HUES48 (cell line): ENCODE results near the gene BLTP1.

Experiments used
- H3K27ac ChIP-seq: one replicate; pipeline ENCODE4 v1.7.0; 2013; ENCODE audit warnings: low read depth, low read length, inconsistent platforms
- H3K27me3 ChIP-seq: 2 replicates; pipeline ENCODE4 v1.6.1; 2013; ENCODE audit warnings: mild to moderate bottlenecking, low read length; ENCODE audit not compliant: control insufficient read depth, insufficient read depth
- H3K36me3 ChIP-seq: 2 replicates; pipeline ENCODE4 v1.6.1; 2013; ENCODE audit warnings: low read length; ENCODE audit not compliant: control insufficient read depth, insufficient read depth
- H3K4me1 ChIP-seq: 2 replicates; pipeline ENCODE4 v1.6.1; 2013; ENCODE audit warnings: mild to moderate bottlenecking, low read length; ENCODE audit not compliant: control insufficient read depth, insufficient read depth
- H3K4me3 ChIP-seq: 2 replicates; pipeline ENCODE4 v1.5.1; 2013; ENCODE audit warnings: mild to moderate bottlenecking, low read depth, low read length
- H3K9ac ChIP-seq: 2 replicates; pipeline ENCODE4 v1.6.1; 2013; ENCODE audit warnings: mild to moderate bottlenecking, low read depth, low read length, moderate library complexity
- H3K9me3 ChIP-seq: 2 replicates; pipeline ENCODE4 v1.6.1; 2013; ENCODE audit warnings: low read length; ENCODE audit not compliant: control insufficient read depth, insufficient read depth

BLTP1 gene

DNA sequence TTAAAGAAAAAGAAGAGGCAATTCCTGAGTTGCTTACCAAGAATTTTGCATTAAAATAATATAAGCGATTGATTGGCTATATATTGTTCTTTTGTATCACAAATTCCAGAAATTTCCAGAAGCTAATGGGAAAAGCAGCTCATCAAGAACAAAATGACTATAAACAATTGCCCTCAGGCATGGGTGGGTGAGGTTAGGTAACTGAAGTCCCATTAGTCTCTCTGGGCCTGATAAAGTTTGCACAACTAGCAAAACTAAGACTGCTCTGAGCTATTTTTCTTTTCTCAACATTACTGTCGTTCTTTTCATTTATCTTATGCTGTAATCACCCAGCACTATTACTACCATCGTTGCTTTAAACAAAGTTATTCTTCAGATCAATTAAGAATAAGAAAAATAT lies 19.2 kb upstream of the BLTP1 start:
- Histone ChIP-seq H3K9ac (no peak overlapping the region), H3K9me3 (no peaks in the 10 kb centered on the region), H3K4me3 (no peak overlapping the region), H3K27me3 (no peaks in the 10 kb centered on the region), H3K27ac (no peak overlapping the region), H3K4me1 (no peaks in the 10 kb centered on the region), H3K36me3 (no peaks in the 10 kb centered on the region)

DNA sequence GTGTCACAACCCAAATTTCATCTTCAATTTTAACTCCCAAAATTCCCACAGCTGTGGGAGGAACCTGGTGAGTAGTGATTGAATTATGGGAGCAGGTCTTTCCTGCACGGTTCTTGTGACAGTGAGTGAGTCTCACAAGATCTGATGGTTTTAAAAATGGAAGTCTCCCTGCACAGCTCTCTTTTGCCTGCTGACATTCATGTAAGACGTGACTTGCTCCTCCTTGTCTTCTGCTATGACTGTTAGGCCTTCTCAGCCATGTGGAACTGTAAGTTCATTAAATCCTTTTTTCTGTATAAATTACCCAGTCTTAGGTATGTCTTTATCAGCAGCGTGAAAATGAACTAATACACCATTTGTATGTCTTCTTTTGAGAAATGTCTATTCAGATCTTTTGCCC lies 13.0 kb upstream of the BLTP1 start:
- H3K9me3 ChIP-seq = no peaks in the 10 kb centered on the region
- H3K4me3 ChIP-seq = no peak overlapping the region
- H3K9ac ChIP-seq = no peak overlapping the region
- no peaks in the 10 kb centered on the region for H3K4me1 ChIP-seq
- H3K36me3 ChIP-seq = no peaks in the 10 kb centered on the region
- H3K27ac ChIP-seq = no peak overlapping the region
- no peaks in the 10 kb centered on the region for H3K27me3 ChIP-seq

DNA sequence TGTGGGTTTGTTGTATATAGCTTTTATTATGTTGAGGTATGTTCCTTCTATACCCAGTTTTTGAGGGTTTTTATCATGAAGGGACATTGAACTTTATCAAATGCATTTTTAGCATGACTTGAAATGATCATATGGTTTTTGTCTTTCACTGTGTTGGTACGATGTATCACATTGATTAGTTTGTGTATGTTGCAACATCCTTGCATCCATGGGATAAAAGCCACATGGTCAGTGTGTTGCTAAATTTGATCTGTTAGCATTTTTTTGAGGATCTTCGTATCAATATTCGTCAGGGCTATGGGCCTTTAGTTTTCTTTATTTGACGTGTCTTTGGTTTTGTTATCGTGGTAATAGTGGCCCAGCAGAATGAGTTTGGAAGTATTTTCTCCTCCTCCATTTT lies 11.3 kb upstream of the BLTP1 start:
- Histone ChIP-seq H3K9ac (no peak overlapping the region), H3K27me3 (no peaks in the 10 kb centered on the region), H3K9me3 (no peaks in the 10 kb centered on the region), H3K4me1 (no peaks in the 10 kb centered on the region), H3K4me3 (no peak overlapping the region), H3K36me3 (no peaks in the 10 kb centered on the region), H3K27ac (no peak overlapping the region)

DNA sequence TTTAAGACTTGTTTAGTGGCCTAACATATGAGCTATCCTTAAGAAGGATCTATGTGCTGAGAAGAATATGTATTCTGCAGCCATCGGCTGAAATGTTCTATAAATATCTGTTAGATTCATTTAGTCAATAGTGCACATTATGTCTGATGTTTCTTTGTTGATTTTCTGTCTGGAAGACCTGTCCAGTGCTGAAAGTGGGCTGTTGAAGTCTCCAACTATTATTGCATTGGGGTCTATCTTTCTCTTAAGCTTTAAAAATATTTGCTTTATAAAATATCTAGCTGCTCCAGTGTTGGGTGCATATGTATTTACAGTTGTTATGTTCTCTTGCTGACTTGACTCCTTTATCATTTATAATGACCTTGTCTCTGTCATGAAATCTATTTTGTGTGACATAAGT lies 9.4 kb upstream of the BLTP1 start:
- H3K9me3 ChIP-seq = no peaks in the 10 kb centered on the region
- H3K36me3 ChIP-seq = no peaks in the 10 kb centered on the region
- no peak overlapping the region for H3K9ac ChIP-seq
- H3K27ac ChIP-seq = no peak overlapping the region
- H3K4me1 ChIP-seq = no peaks in the 10 kb centered on the region
- H3K27me3 ChIP-seq = no peaks in the 10 kb centered on the region
- no peak overlapping the region for H3K4me3 ChIP-seq

DNA sequence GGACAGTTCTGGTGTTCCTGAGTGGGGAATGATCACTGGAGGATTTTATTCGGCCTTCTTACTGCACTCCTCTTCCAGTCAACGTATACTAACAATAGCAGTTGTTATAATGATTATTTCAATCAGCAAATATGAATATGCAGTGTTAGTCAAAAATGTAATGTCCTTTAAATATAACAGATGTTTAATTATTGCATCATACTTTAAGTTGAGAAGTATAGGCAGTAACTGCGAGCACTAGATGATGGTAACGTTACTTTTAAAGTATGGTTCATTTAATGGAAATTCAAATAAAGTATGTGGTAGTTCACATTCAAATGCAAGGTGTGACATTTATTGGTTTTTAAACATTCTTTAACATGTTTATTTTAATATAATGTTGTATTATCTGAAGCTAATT lies 5.5 kb upstream of the BLTP1 start:
- no peaks in the 10 kb centered on the region for H3K27me3 ChIP-seq
- no peak overlapping the region for H3K9ac ChIP-seq
- H3K4me3 ChIP-seq = no peak overlapping the region
- H3K9me3 ChIP-seq = no peaks in the 10 kb centered on the region
- H3K4me1 ChIP-seq = peaks cover 5% of the 10 kb centered on the region; the same call in 1 of the 2 replicates
- H3K27ac ChIP-seq = no peak overlapping the region
- no peaks in the 10 kb centered on the region for H3K36me3 ChIP-seq

DNA sequence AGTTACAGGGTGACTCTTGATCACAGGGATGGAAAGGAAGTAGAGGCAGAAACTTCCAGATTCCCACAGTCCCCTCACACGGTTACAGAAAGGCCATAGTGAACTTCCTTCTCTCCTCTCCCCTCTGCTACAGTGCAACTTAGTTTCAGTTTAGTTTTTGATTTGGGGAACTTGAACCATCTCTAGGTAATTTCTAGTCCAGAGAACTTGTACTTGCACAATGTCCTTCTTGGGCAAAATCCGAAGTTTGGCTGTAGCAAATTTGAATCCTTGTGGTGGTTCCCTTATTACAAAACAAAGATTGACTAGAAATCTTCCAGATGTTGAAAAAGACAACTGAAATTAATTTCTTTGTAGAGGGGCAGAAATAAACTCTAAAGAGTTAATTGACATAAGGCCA lies 1.2 kb upstream of the BLTP1 start:
- Histone ChIP-seq H3K36me3 (peaks cover 11% of the 10 kb centered on the region), H3K27ac (no peak overlapping the region), H3K9ac (no peak overlapping the region), H3K4me1 (peaks cover 5% of the 10 kb centered on the region; the same call in 1 of the 2 replicates), H3K9me3 (no peaks in the 10 kb centered on the region), H3K4me3 (no peak overlapping the region), H3K27me3 (no peaks in the 10 kb centered on the region)

GRCh38 chr4:122152711-122153226 lies 638 bp downstream of the BLTP1 start:
- peak overlapping the region; percentile 83 for H3K27ac ChIP-seq

GRCh38 chr4:122156819-122157218 lies 4.7 kb downstream of the BLTP1 start:
- no peaks in the 10 kb centered on the region for H3K9me3 ChIP-seq
- H3K9ac ChIP-seq = no peak overlapping the region
- no peak overlapping the region for H3K27ac ChIP-seq
- no peaks in the 10 kb centered on the region for H3K4me1 ChIP-seq
- H3K36me3 ChIP-seq = peaks cover 23% of the 10 kb centered on the region
- H3K27me3 ChIP-seq = no peaks in the 10 kb centered on the region
- H3K4me3 ChIP-seq = no peak overlapping the region

More at GRCh38 chr4:122152711-122153226, 638 bp downstream of the BLTP1 start:
- Histone ChIP-seq H3K36me3 (peaks cover 23% of the 10 kb centered on the region), H3K27me3 (no peaks in the 10 kb centered on the region), H3K9ac (peak overlapping the region; percentile 69), H3K4me1 (peaks cover 5% of the 10 kb centered on the region; the same call in 1 of the 2 replicates), H3K4me3 (peak overlapping the region; percentile 89), H3K9me3 (no peaks in the 10 kb centered on the region)

- no peaks in the 10 kb centered on the region for H3K36me3 ChIP-seq
- H3K9me3 ChIP-seq = no peaks in the 10 kb centered on the region
- no peak overlapping the region for H3K9ac ChIP-seq
- no peaks in the 10 kb centered on the region for H3K27me3 ChIP-seq
- H3K4me1 ChIP-seq = no peaks in the 10 kb centered on the region
- H3K4me3 ChIP-seq = no peak overlapping the region
- no peak overlapping the region for H3K27ac ChIP-seq
Measured at GRCh38 chr4:122163301-122163700, 11.2 kb downstream of the BLTP1 start.

GRCh38 chr4:122163767-122164166 lies 11.6 kb downstream of the BLTP1 start:
- H3K9ac ChIP-seq = no peak overlapping the region
- H3K27me3 ChIP-seq = no peaks in the 10 kb centered on the region
- no peak overlapping the region for H3K27ac ChIP-seq
- no peak overlapping the region for H3K4me3 ChIP-seq
- H3K9me3 ChIP-seq = no peaks in the 10 kb centered on the region
- H3K36me3 ChIP-seq = no peaks in the 10 kb centered on the region
- no peaks in the 10 kb centered on the region for H3K4me1 ChIP-seq

DNA sequence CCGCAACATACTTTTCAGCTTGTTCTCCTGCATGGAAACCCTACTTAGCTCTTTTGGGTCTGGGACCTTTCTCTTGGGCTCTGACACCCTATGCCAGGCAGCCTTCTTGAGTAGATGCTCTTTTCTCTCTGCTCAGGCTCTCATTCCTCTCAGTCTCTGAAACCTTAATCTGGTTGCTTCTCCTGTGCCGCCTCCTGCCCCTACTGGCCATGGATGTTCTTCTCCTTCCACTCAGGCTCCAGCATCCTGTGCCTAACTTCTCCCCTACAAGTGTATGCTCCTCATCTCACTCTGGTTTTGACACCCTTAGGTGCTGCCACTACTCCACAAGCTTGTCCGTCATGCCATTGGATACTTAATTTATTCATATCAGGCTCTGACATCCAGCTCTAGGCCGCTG lies 15.2 kb downstream of the BLTP1 start:
- H3K4me3 ChIP-seq = no peak overlapping the region
- no peak overlapping the region for H3K27ac ChIP-seq
- H3K27me3 ChIP-seq = no peaks in the 10 kb centered on the region
- H3K36me3 ChIP-seq = no peaks in the 10 kb centered on the region
- no peaks in the 10 kb centered on the region for H3K4me1 ChIP-seq
- H3K9ac ChIP-seq = no peak overlapping the region
- no peaks in the 10 kb centered on the region for H3K9me3 ChIP-seq

DNA sequence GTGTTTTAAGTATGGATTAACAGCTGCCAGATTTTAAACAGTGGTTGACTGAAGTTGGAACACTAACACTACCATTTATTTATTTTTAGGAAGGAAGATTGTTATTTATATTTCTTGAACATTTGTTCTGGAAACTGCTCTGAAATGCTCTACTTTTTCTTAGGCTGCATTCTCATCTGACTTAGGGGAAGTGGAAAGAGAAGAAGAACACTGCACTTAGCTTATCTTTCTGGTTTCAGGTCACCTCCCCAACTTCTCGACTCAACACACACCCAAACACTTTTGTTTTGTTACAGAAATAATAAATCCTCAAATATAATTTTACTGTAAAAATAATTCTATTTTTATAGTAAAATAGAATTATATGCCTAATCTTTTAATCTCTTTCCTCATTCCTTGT lies 18.6 kb downstream of the BLTP1 start:
- peaks cover 10% of the 10 kb centered on the region for H3K36me3 ChIP-seq
- H3K4me1 ChIP-seq = no peaks in the 10 kb centered on the region
- H3K9me3 ChIP-seq = no peaks in the 10 kb centered on the region
- H3K9ac ChIP-seq = no peak overlapping the region
- H3K27me3 ChIP-seq = no peaks in the 10 kb centered on the region
- no peak overlapping the region for H3K4me3 ChIP-seq
- no peak overlapping the region for H3K27ac ChIP-seq
